HL-60 (cell line): ENCODE data around the gene MVD.
A peak's percentile ranks its signal among the peaks of the same experiment; 100 is the strongest.

Source experiments
- DNase-seq, 2 experiments: peaks; one replicate each; pipeline ENCODE4 v3.0.0-alpha.2; 2010 to 2020; ENCODE audit warnings: low read depth in 1 of 2, low spot score in 1 of 2
- H3K27ac ChIP-seq: fragments of 250-450 bp; sonication (Bioruptor Pico); replicated peaks from 2 replicates; pipeline ENCODE4 v1.5.1; 2020; ENCODE audit warnings: mild to moderate bottlenecking, moderate library complexity
- H3K27me3 ChIP-seq: fragments of 250-450 bp; sonication (Bioruptor Pico); 2 replicates; pipeline ENCODE4 v1.5.1; 2021; ENCODE audit warnings: mild to moderate bottlenecking, moderate library complexity; ENCODE audit not compliant: insufficient read depth, poor library complexity, severe bottlenecking
- H3K4me3 ChIP-seq: replicated peaks from 2 replicates; pipeline ENCODE4 v1.5.1; 2011; ENCODE audit warnings: mild to moderate bottlenecking, control low read depth, low read length; ENCODE audit not compliant: insufficient read depth
- CTCF ChIP-seq: IDR thresholded peaks from one replicate; pipeline ENCODE4 v1.5.1; 2011; ENCODE audit warnings: low read length, control low read depth, inconsistent platforms; ENCODE audit not compliant: insufficient read depth
- GABPA ChIP-seq: IDR thresholded peaks from 2 replicates; pipeline ENCODE4 v1.6.1; 2012; ENCODE audit warnings: low read depth
- POLR2AphosphoS5 ChIP-seq: IDR thresholded peaks from 2 replicates; pipeline ENCODE4 v1.6.1; 2012; ENCODE audit warnings: low read depth
- REST ChIP-seq: IDR thresholded peaks from 2 replicates; pipeline ENCODE4 v1.6.1; 2012; ENCODE audit warnings: low read depth; ENCODE audit not compliant: insufficient replicate concordance
- SPI1 ChIP-seq: IDR thresholded peaks from 2 replicates; pipeline ENCODE4 v1.6.1; 2012; ENCODE audit warnings: low read depth, mild to moderate bottlenecking, borderline replicate concordance

MVD gene

GRCh38 chr16:88702371-88703210, 39.7 kb upstream of the MVD start:
- Histone ChIP-seq H3K27ac (peak overlapping the region; percentile 94), H3K4me3 (peak overlapping the region; percentile 20), H3K27me3 (no peaks in the 10 kb centered on the region)
- peak in 1 of 2 experiments; percentile 53 for DNase-seq
- TF ChIP-seq GABPA, result no peak
- no peak for TF ChIP-seq REST
- TF ChIP-seq SPI1, result peak; percentile 50; the same call in 1 of the 2 replicates

GRCh38 chr16:88701581-88702370, 38.9 kb upstream of the MVD start:
- no peak for TF ChIP-seq REST
- no peak for TF ChIP-seq CTCF
- no peak for TF ChIP-seq POLR2AphosphoS5
- TF ChIP-seq SPI1, result no peak
- no peak for TF ChIP-seq GABPA
- H3K4me3 ChIP-seq, result peak overlapping the region; percentile 12
- H3K27ac ChIP-seq, result peak overlapping the region; percentile 94
- DNase-seq, result no peak
- H3K27me3 ChIP-seq, result no peaks in the 10 kb centered on the region

GRCh38 chr16:88700636-88701482, 38.0 kb upstream of the MVD start:
- peak; percentile 91 to 97 for DNase-seq
- peak overlapping the region; percentile 16; the same call in 1 of the 2 replicates for H3K4me3 ChIP-seq
- peak; percentile 53; the same call in 1 of the 2 replicates for TF ChIP-seq GABPA
- no peak for TF ChIP-seq REST
- TF ChIP-seq CTCF, result no peak
- peak; percentile 55; the same call in 1 of the 2 replicates for TF ChIP-seq SPI1
- peak; percentile 71 for TF ChIP-seq POLR2AphosphoS5
- no peaks in the 10 kb centered on the region for H3K27me3 ChIP-seq
- peak overlapping the region; percentile 94 for H3K27ac ChIP-seq
